ENCODE measurements around the gene PI16. TPM values are rescaled to one million over a fixed set of nuclear protein-coding genes. Genes with fewer than 3 reads are reported as not detected.

Gene PI16
- total and polyA plus RNA-seq, 2 of the 13 experiments (the other 11 are each of a cell fraction or from before 2014, with no cell fraction given), result not detected

DNA sequence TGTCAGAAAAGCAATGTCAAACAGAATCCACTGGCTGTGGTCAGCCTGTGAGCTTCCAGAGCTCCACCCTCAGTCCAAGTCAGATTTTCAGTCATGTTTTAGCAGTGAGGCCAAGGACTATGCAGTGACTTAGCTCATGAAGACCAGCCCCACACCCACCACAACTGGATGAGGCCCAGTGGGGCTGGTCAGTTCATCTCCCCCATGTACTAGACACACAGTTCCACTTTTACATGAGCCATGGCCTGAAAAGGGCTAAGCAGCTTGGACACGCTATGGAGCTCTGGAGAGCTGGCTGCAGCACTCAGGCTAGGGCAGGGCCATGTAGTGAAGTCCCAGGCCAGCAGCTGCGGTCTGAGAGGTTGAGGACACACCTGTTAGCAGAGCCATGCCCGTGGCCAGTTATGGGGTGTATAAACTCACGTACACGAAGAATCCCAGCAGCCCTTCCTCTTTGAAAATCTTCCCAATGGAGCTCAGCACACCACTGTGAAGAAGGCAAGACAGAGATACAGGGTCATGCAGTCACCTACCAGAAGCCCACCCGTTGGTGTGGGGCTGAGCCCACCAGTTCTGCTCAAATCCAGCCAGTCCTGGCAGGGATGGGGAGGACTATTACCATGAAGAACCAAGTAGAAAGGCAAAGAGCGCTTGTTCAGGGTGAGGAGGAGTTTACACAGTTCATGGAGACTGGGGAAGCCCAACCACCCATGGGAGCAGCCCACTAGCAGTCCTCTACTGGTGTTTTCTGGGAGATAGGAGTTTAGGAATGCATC lies 20.9 kb downstream of the PI16 start:
- Histone ChIP-seq H3K9me3 (ENCODE audit: low read length) (no peaks in the 10 kb centered on the region), H3K27me3 (ENCODE audit: control insufficient read depth in 1 of 2, insufficient read depth in 2 of 2, low read length in 2 of 2) (no peaks in the 10 kb centered on the region), H3K4me1 (ENCODE audit: insufficient read depth, low read length) (no peaks in the 10 kb centered on the region), H3K27ac (ENCODE audit: extremely low read length, insufficient read depth, low read length) (no peak overlapping the region), H3K4me3 (replicated peaks in 1 of 3; ENCODE audit: insufficient read depth in 1 of 3, low read depth in 2 of 3, low read length in 3 of 3) (no peak overlapping the region), H3K9ac (ENCODE audit: insufficient read depth, low read depth, low read length) (no peak overlapping the region), H3K4me2 (ENCODE audit: low read depth, low read length) (no peak overlapping the region), H3K79me2 (ENCODE audit: insufficient read depth, low read length) (peaks cover 5% of the 10 kb centered on the region), H3K36me3 (replicated peaks in 1 of 2; ENCODE audit: control insufficient read depth in 1 of 2, insufficient read depth in 2 of 2, low read length in 2 of 2) (peaks cover 70 to 90% of the 10 kb centered on the region in 2 experiments), H4K20me1 (ENCODE audit: insufficient read depth, low read length) (no peaks in the 10 kb centered on the region; the same call in 1 of the 2 replicates), H2AFZ (ENCODE audit: low read length) (no peak overlapping the region)
- TF ChIP-seq FOXO4 (CRISPR knock-in tag; conservative IDR thresholded peaks at IDR 0.05), result 0 out of 2 replicates have a peak, but pooled peaks have one; percentile 71
- TF ChIP-seq U2AF2 (IDR thresholded peaks at IDR 0.05; ENCODE audit: low read depth, low read length), result no peak
- FAIRE-seq, result no peak
- ChIA-PET CTCF (ENCODE audit: low intra/inter-chr PET ratio, low total read pairs) (interaction anchor here (2.7 kb wide), 1 partner anchor 43 kb away, joined by 15 read pairs; no protein-coding TSS in a partner anchor), POLR2A (no interaction called here)
- in situ Hi-C loops (cut with HindIII; ENCODE audit: extremely low pct_ligation_motif_present, low pct_unique_long_range_greater_than_20kb) (no loop called here), intact Hi-C loops (cut with micrococcal nuclease; ENCODE audit: unreplicated experiment) (loop anchor here (2.0 kb wide), 1 partner anchor 43 kb away; no protein-coding TSS in a partner anchor)
- 96% methylated on average over 3 of the region's 7 CpGs for WGBS (ENCODE audit: low lambda C conversion rate)
- BruUV-seq (replicated peaks), result no TSS peak
- no peak for ATAC-seq
- DNase-seq (ENCODE audit: low spot score), result no peak

GRCh38 chr6:36976007-36976264 lies 21.4 kb downstream of the PI16 start:
- Histone ChIP-seq H3K27ac (ENCODE audit: extremely low read length, insufficient read depth, low read length) (no peak overlapping the region), H4K20me1 (ENCODE audit: insufficient read depth, low read length) (no peaks in the 10 kb centered on the region; the same call in 1 of the 2 replicates), H3K9ac (ENCODE audit: insufficient read depth, low read depth, low read length) (no peak overlapping the region), H3K4me3 (replicated peaks in 1 of 3; ENCODE audit: insufficient read depth in 1 of 3, low read depth in 2 of 3, low read length in 3 of 3) (no peak overlapping the region), H3K79me2 (ENCODE audit: insufficient read depth, low read length) (peaks cover 8% of the 10 kb centered on the region), H3K27me3 (ENCODE audit: control insufficient read depth in 1 of 2, insufficient read depth in 2 of 2, low read length in 2 of 2) (no peaks in the 10 kb centered on the region), H2AFZ (ENCODE audit: low read length) (no peak overlapping the region), H3K4me1 (ENCODE audit: insufficient read depth, low read length) (no peaks in the 10 kb centered on the region), H3K36me3 (replicated peaks in 1 of 2; ENCODE audit: control insufficient read depth in 1 of 2, insufficient read depth in 2 of 2, low read length in 2 of 2) (peaks cover 68 to 89% of the 10 kb centered on the region in 2 experiments), H3K4me2 (ENCODE audit: low read depth, low read length) (no peak overlapping the region), H3K9me3 (ENCODE audit: low read length) (no peaks in the 10 kb centered on the region)
- intact Hi-C loops (cut with micrococcal nuclease; ENCODE audit: unreplicated experiment), result loop anchor here (2.0 kb wide), 1 partner anchor 43 kb away; no protein-coding TSS in a partner anchor
- no peak for ATAC-seq
- FAIRE-seq, result no peak
- in situ Hi-C loops (cut with HindIII; ENCODE audit: extremely low pct_ligation_motif_present, low pct_unique_long_range_greater_than_20kb), result no loop called here
- DNase-seq (ENCODE audit: low spot score), result no peak
- BruUV-seq (replicated peaks), result no TSS peak
- ChIA-PET CTCF (ENCODE audit: low intra/inter-chr PET ratio, low total read pairs) (interaction anchor here (2.7 kb wide), 1 partner anchor 42 kb away, joined by 15 read pairs; no protein-coding TSS in a partner anchor), POLR2A (no interaction called here)
- WGBS (ENCODE audit: low lambda C conversion rate), result 97% methylated on average over 4 of the region's 4 CpGs
- no peak for TF ChIP-seq SALL1 (CRISPR knock-in tag; IDR thresholded peaks at IDR 0.05)
- TF ChIP-seq HOXA5 (CRISPR knock-in tag; IDR thresholded peaks at IDR 0.05), result no peak
- no peak for TF ChIP-seq MIXL1 (CRISPR knock-in tag; IDR thresholded peaks at IDR 0.05)
- no peak for TF ChIP-seq ZNF251 (CRISPR knock-in tag; IDR thresholded peaks at IDR 0.05)
- TF ChIP-seq SALL2 (CRISPR knock-in tag; IDR thresholded peaks at IDR 0.05), result no peak
- no peak for TF ChIP-seq SP2 (CRISPR knock-in tag; IDR thresholded peaks at IDR 0.05)
- TF ChIP-seq BCLAF1 (IDR thresholded peaks at IDR 0.05), result no peak
- no peak for TF ChIP-seq PAF1 (CRISPR knock-in tag; IDR thresholded peaks at IDR 0.05)
- no peak for TF ChIP-seq NFIC (IDR thresholded peaks at IDR 0.05; ENCODE audit: low read length)
- TF ChIP-seq, protein P1, sequence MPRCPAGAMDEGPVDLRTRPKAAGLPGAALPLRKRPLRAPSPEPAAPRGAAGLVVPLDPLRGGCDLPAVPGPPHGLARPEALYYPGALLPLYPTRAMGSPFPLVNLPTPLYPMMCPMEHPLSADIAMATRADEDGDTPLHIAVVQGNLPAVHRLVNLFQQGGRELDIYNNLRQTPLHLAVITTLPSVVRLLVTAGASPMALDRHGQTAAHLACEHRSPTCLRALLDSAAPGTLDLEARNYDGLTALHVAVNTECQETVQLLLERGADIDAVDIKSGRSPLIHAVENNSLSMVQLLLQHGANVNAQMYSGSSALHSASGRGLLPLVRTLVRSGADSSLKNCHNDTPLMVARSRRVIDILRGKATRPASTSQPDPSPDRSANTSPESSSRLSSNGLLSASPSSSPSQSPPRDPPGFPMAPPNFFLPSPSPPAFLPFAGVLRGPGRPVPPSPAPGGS (CRISPR knock-in tag; IDR thresholded peaks at IDR 0.05), result no peak

Data from HepG2 (cell line).